ENCODE results near the gene ANXA4. TPM values are rescaled to one million over a fixed set of nuclear protein-coding genes. Genes with fewer than 3 reads are reported as not detected.
"Not testable (repeated sequence)": the region's sequence is repeated elsewhere in the genome, so short reads cannot be mapped to it uniquely, and the experiment has no call there.

The ANXA4 gene
- total RNA-seq, 1 donor from 2014 or later, result 73.6 TPM

GRCh38 chr2:69711971-69712370 lies 30.0 kb upstream of the ANXA4 start:
- Histone ChIP-seq H3K4me3 (ENCODE audit: low read depth, low read length) (no peak overlapping the region), H3K36me3 (ENCODE audit: control insufficient read depth, insufficient read depth, low read length) (no peaks in the 10 kb centered on the region), H3K27me3 (ENCODE audit: control insufficient read depth, insufficient read depth, low read length) (no peaks in the 10 kb centered on the region)
- no peak for DNase-seq (ENCODE audit: low read depth)
- no peak for TF ChIP-seq CTCF (IDR thresholded peaks at IDR 0.05; ENCODE audit: insufficient read depth, low read length, poor library complexity, severe bottlenecking)

- no peak for TF ChIP-seq CTCF (IDR thresholded peaks at IDR 0.05; ENCODE audit: insufficient read depth, low read length, poor library complexity, severe bottlenecking)
- Histone ChIP-seq H3K4me3 (ENCODE audit: low read depth, low read length) (no peak overlapping the region), H3K36me3 (ENCODE audit: control insufficient read depth, insufficient read depth, low read length) (no peaks in the 10 kb centered on the region)
Measured at GRCh38 chr2:69714024-69714423, 27.9 kb upstream of the ANXA4 start.

DNA sequence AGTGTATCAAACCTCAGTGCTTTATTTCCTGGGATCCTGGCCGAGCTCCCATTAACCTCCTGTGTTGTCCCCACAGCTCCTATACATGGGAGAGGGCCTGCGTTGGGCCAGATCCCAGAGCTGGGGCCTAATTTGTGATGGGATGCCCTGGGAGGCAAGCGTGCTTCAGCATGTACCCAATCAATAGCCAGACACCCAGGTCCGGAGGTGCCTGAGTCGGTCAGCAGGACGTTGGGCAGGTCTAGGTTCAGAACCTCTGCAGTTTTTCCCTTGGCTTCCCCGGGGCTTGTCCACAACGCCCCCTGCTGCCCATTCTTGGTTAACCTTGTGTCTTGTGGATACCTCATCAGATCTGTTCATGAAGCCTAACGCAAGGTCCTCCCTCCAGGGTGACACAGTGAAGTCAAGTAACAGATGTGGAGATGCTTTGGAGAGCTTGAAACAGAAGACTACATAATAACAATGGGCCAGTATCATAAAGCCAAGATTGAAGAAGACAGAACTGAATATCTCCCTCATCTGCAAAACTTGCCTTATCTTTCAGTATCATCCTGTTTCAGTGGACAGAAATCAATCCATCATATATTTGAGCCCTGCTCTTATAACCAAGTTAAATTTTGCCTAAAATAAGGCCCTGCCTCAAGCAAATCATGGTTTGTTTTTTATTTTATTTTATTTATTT lies 27.3 kb upstream of the ANXA4 start:
- TF ChIP-seq CTCF (IDR thresholded peaks at IDR 0.05; ENCODE audit: insufficient read depth, low read length, poor library complexity, severe bottlenecking), result peak; percentile 74
- DNase-seq (ENCODE audit: low read depth), result not testable (repeated sequence)

More at GRCh38 chr2:69714024-69714423, 27.9 kb upstream of the ANXA4 start:
- no peak for DNase-seq (ENCODE audit: low read depth)
- no peaks in the 10 kb centered on the region for H3K27me3 ChIP-seq (ENCODE audit: control insufficient read depth, insufficient read depth, low read length)

DNA sequence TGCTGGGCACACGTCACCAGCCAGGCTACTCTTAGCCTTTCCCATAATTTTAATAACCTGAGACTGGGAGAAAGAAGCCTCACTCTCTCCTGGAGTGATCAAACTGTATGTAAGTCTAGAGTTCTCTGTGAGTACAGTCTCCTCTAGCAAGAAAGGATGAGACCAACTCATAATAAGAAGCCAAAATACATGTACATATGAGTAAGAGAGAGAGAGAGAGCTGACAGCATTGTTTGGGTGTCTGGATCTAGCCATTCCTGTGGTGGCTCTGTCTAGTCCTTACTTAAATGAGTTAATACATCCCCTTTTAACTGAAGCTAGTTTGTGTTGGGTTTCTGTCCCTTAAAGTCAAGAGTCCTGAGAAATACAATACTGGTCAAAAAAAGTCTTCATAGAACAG lies 26.0 kb upstream of the ANXA4 start:
- H3K36me3 ChIP-seq (ENCODE audit: control insufficient read depth, insufficient read depth, low read length), result no peaks in the 10 kb centered on the region
- no peak for TF ChIP-seq CTCF (IDR thresholded peaks at IDR 0.05; ENCODE audit: insufficient read depth, low read length, poor library complexity, severe bottlenecking)
- DNase-seq (ENCODE audit: low read depth), result no peak
- H3K4me3 ChIP-seq (ENCODE audit: low read depth, low read length), result no peak overlapping the region
- H3K27me3 ChIP-seq (ENCODE audit: control insufficient read depth, insufficient read depth, low read length), result no peaks in the 10 kb centered on the region

More for the DNA sequence above, 27.3 kb upstream of the ANXA4 start:
- not testable (repeated sequence) for H3K4me3 ChIP-seq (ENCODE audit: low read depth, low read length); H3K36me3 ChIP-seq (ENCODE audit: control insufficient read depth, insufficient read depth, low read length); H3K27me3 ChIP-seq (ENCODE audit: control insufficient read depth, insufficient read depth, low read length)

- H3K36me3 ChIP-seq (ENCODE audit: control insufficient read depth, insufficient read depth, low read length), result no peaks in the 10 kb centered on the region
- H3K4me3 ChIP-seq (ENCODE audit: low read depth, low read length), result no peak overlapping the region
- no peaks in the 10 kb centered on the region for H3K27me3 ChIP-seq (ENCODE audit: control insufficient read depth, insufficient read depth, low read length)
- DNase-seq (ENCODE audit: low read depth), result no peak
- no peak for TF ChIP-seq CTCF (IDR thresholded peaks at IDR 0.05; ENCODE audit: insufficient read depth, low read length, poor library complexity, severe bottlenecking)
Measured at GRCh38 chr2:69716555-69717120, 25.3 kb upstream of the ANXA4 start.

DNA sequence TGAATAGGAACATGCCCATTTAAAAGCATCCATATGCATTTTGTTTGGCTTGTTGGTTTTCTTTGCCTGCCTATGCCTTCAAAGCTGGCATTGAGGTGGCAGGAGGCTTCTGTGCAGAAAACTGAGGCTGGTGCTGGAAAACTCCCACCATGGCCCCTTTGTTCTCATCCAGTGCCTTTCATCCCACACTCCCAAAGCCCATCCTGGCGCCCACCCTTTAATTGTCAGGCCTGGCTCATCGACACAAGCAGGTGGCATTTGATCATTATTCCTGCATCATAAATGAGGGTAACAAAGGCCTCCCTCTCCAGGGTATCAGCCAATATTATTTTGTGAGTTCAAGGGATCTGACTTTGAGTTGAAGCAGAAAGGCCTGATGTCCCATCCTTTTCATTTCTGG lies 24.7 kb upstream of the ANXA4 start:
- TF ChIP-seq CTCF (IDR thresholded peaks at IDR 0.05; ENCODE audit: insufficient read depth, low read length, poor library complexity, severe bottlenecking), result no peak

More for the DNA sequence above, 24.7 kb upstream of the ANXA4 start:
- Histone ChIP-seq H3K36me3 (ENCODE audit: control insufficient read depth, insufficient read depth, low read length) (no peaks in the 10 kb centered on the region), H3K27me3 (ENCODE audit: control insufficient read depth, insufficient read depth, low read length) (no peaks in the 10 kb centered on the region), H3K4me3 (ENCODE audit: low read depth, low read length) (no peak overlapping the region)
- no peak for DNase-seq (ENCODE audit: low read depth)

Measured in kidney epithelial cell (primary cell).